RWPE1 (cell line): ENCODE measurements around the gene PTPRN2.
"Not testable (repeated sequence)": the region's sequence is repeated elsewhere in the genome, so short reads cannot be mapped to it uniquely, and the experiment has no call there.

ENCODE experiments used
- CTCF ChIA-PET: fragments of 350-600 bp; sonication (Branson Sonifier 250); formaldehyde crosslinking; extraction: SDS; loops from one replicate; lab custom pipeline; 2021; lab: Yijun Ruan, JAX
- POLR2A ChIA-PET: fragments of 400-600 bp; formaldehyde crosslinking; extraction: SDS; loops from one replicate; lab custom pipeline; 2020; ENCODE audit warnings: antibody characterized with exemption; ENCODE audit not compliant: low non-redundant PET; lab: Yijun Ruan, JAX
- DNase-seq: peaks from one replicate; pipeline ENCODE4 v3.0.0; 2012; ENCODE audit warnings: low spot score
- H3K27ac ChIP-seq: fragments of 450-650 bp; 2 replicates; pipeline ENCODE4 v1.5.1; 2017
- TF ChIP-seq, protein P1 (sequence below): fragments of 450-650 bp; conservative IDR thresholded peaks from 2 replicates; pipeline ENCODE4 v1.5.1; 2017; ENCODE audit warnings: low read depth, mild to moderate bottlenecking

The PTPRN2 gene

DNA sequence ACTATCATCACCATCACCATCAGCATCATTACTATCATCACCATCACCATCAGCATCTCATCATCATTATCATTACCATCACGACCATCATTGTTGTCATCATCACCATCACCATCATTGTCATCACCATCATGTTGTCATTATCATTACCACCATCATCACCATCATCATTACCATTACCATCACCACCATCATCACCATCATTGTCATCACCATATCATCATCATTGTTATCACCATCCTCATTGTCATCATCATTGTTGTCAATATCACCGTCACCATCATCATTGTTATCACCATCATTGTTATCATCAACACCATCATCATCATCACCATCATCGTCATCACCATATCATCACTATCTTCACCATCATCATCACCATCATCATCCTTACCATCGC lies 124.3 kb downstream of the PTPRN2 start:
- DNase-seq, result no peak
- no peak overlapping the region for H3K27ac ChIP-seq
- TF ChIP-seq, protein P1, sequence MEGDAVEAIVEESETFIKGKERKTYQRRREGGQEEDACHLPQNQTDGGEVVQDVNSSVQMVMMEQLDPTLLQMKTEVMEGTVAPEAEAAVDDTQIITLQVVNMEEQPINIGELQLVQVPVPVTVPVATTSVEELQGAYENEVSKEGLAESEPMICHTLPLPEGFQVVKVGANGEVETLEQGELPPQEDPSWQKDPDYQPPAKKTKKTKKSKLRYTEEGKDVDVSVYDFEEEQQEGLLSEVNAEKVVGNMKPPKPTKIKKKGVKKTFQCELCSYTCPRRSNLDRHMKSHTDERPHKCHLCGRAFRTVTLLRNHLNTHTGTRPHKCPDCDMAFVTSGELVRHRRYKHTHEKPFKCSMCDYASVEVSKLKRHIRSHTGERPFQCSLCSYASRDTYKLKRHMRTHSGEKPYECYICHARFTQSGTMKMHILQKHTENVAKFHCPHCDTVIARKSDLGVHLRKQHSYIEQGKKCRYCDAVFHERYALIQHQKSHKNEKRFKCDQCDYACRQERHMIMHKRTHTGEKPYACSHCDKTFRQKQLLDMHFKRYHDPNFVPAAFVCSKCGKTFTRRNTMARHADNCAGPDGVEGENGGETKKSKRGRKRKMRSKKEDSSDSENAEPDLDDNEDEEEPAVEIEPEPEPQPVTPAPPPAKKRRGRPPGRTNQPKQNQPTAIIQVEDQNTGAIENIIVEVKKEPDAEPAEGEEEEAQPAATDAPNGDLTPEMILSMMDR, result no peak
- POLR2A ChIA-PET, result no interaction called here
- CTCF ChIA-PET, result no interaction called here

DNA sequence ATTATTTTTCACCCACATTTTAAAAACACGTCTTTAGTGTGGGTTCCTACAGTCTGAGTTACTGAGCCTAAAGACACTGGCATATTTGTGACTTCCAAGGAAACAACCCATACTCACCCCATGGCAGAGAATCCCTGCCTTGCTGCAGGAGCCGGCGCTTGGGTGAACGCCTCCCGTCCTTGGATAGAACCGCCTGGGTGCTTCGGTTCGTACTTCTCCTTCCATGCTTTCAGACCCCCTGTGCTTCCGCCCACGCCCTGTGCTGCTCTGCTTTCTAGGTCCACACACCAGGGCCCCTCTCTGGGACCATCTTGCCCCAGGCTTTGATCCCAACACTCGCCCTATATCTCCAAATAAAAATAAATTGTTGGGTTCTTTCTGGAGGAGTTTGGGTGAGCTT lies 125.8 kb downstream of the PTPRN2 start:
- TF ChIP-seq, protein P1, result no peak
- ChIA-PET CTCF (no interaction called here), POLR2A (no interaction called here)
- H3K27ac ChIP-seq, result no peak overlapping the region
- no peak for DNase-seq

DNA sequence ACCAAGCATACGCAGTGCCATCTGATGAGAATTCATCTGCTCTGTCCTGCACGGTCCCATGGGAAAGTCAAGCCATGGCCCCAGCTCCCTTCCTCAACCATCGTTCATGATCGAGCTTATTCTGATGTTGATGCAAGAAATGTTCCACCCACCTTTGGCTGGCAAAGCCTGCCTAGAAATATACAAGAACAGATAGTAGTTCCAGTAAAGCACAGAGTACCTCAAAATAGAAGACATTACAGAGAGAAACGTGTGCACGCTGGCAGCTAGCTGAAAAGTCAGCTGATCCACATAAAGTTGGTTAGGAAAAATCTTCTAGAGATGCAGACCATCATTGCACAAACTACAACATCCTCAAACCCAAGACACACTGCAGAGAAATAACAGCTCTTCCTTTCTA lies 127.0 kb downstream of the PTPRN2 start:
- CTCF ChIA-PET, result no interaction called here
- POLR2A ChIA-PET, result no interaction called here

DNA sequence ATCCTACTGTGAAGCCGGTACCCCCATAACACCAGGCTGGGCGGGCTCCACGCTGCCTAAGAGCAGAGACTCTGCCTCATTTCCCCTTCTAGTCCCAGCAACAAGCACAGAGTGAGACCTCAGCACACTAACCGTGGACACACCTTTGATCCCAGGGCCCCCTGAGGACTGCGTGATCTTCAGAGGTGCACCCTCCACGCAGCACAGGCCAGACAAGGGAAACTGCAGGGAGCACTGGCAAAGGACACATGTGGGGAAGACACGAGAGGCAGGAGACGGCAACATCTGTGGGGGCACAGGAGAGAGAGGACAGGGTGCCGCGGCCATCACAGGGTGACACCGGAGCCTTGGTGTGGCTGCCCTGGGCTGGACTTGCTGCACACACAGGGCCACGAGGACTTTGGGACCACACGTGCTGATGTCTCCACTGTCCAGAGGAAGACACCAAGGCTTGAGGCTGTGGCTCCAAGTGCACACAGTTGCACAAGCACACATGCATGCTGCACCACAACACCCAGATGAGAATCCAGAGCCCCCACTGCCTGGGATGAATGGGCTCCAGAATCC lies 128.8 kb downstream of the PTPRN2 start:
- no peak for DNase-seq
- no peak overlapping the region for H3K27ac ChIP-seq
- ChIA-PET CTCF (no interaction called here), POLR2A (no interaction called here)
- TF ChIP-seq, protein P1, result no peak

More for the DNA sequence above, 127.0 kb downstream of the PTPRN2 start:
- no peak for DNase-seq
- no peak overlapping the region for H3K27ac ChIP-seq
- TF ChIP-seq, protein P1, result no peak

DNA sequence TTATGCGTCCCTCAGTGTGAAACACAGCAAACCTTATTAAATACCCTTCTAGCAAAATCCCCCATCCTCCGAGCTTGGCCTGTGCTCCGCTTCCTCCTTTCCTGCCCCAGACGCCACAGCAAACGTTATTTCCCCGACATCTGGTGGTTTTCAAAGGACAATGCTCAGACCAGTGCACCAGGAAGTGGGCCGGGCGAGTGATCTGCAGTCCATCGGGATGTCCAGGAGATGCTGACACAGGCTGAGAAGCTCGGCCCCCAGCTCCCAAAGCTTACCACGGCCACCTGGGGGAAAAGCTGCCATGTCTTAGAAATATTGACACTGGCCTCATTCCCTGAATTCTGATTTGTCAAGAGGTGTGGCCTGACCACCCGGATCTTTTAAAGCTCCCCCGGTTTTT lies 129.5 kb downstream of the PTPRN2 start:
- ChIA-PET CTCF (no interaction called here), POLR2A (no interaction called here)
- TF ChIP-seq, protein P1, result no peak
- no peak overlapping the region for H3K27ac ChIP-seq
- no peak for DNase-seq

DNA sequence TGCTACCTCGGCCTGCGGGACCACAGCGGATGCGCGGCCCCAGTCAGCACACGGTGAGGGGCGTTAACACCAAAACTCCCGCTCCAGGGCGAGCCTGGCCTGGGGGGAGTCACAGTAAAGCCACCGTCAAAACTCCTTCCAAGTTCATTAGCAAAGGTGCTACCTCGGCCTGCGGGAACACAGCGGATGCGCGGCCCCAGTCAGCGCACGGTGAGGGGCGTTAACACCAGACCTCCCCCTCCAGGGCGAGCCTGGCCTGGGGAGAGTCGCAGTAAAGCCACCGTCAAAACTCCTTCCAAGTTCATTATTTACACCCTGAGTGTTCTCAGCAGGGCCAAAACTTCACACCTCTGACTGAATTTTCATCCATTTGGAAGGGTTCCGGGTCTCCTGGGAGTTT lies 130.0 kb downstream of the PTPRN2 start:
- POLR2A ChIA-PET, DNase-seq, H3K27ac ChIP-seq, CTCF ChIA-PET: not testable (repeated sequence)

DNA sequence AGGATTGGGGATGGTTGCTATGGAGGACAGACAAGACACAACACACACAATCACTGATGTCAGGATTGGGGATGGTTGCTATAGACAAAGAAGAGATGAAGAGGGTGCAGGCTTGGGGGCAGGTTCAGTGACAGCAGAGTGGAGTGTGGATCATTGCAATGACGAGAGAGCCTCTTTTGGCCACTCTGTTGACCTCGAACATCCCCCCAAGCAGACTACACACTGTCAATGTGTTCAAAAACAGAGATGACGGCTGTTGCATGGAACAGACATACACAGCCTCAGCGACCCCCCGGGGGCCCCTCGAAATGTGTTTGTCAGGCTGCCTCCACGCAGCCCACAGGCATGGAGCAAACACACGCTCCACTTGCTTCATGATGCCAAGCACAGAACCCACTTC lies 133.0 kb downstream of the PTPRN2 start:
- CTCF ChIA-PET, result no interaction called here
- POLR2A ChIA-PET, result no interaction called here
- no peak for DNase-seq
- TF ChIP-seq, protein P1, result no peak
- H3K27ac ChIP-seq, result no peak overlapping the region
